NCI-H2227 (cell line): Measurements from ENCODE around the gene DEK.
"Not testable (repeated sequence)": the region's sequence is repeated elsewhere in the genome, so short reads cannot be mapped to it uniquely, and the experiment has no call there.

Source experiments
- DNase-seq: peaks from one replicate; lab custom pipeline; 2025; ENCODE audit not compliant: unreplicated experiment; lab: John Stamatoyannopoulos, UW

DEK gene

GRCh38 chr6:18207949-18208348 lies 56.4 kb downstream of the DEK start:
- no peak for DNase-seq

GRCh38 chr6:18207438-18207837 lies 56.9 kb downstream of the DEK start:
- DNase-seq: no peak

- DNase-seq: no peak
These were observed 57.7 kb downstream of the DEK start for GRCh38 chr6:18206591-18206990.

- DNase-seq: no peak
These were observed 59.6 kb downstream of the DEK start for GRCh38 chr6:18204691-18205090.

GRCh38 chr6:18203786-18204185 lies 60.5 kb downstream of the DEK start:
- no peak for DNase-seq

- no peak for DNase-seq
These were observed 72.3 kb downstream of the DEK start for GRCh38 chr6:18192026-18192425.

GRCh38 chr6:18189196-18189595 lies 75.1 kb downstream of the DEK start:
- no peak for DNase-seq

- DNase-seq: no peak
These were observed 76.6 kb downstream of the DEK start for GRCh38 chr6:18187701-18188100.

- DNase-seq: no peak
These were observed 77.6 kb downstream of the DEK start for GRCh38 chr6:18186540-18187250.

- DNase-seq: no peak
These were observed 78.3 kb downstream of the DEK start for GRCh38 chr6:18186033-18186432.

GRCh38 chr6:18185624-18186023 lies 78.7 kb downstream of the DEK start:
- peak; percentile 14 for DNase-seq

- DNase-seq: no peak
These were observed 80.6 kb downstream of the DEK start for GRCh38 chr6:18183766-18184165.

GRCh38 chr6:18182568-18182967 lies 81.8 kb downstream of the DEK start:
- DNase-seq: no peak

- DNase-seq: no peak
These were observed 84.5 kb downstream of the DEK start for GRCh38 chr6:18179770-18180356.

- DNase-seq: no peak
These were observed 85.2 kb downstream of the DEK start for GRCh38 chr6:18178960-18179615.

GRCh38 chr6:18177286-18177965 lies 86.9 kb downstream of the DEK start:
- no peak for DNase-seq

- not testable (repeated sequence) for DNase-seq
These were observed 88.1 kb downstream of the DEK start for GRCh38 chr6:18176198-18176597.
